HG03196 (cell line): Measurements from ENCODE around the gene SLC26A5.
"Not testable (repeated sequence)": the region's sequence is repeated elsewhere in the genome, so short reads cannot be mapped to it uniquely, and the experiment has no call there.

Experiments used
- ATAC-seq: cut with Tn5 transposase; IDR thresholded peaks from one replicate; pipeline ENCODE4 v1.9.1; 2021; ENCODE audit not compliant: unreplicated experiment

The SLC26A5 gene

GRCh38 chr7:103405789-103406613 lies 40.0 kb downstream of the SLC26A5 start:
- not testable (repeated sequence) for ATAC-seq

DNA sequence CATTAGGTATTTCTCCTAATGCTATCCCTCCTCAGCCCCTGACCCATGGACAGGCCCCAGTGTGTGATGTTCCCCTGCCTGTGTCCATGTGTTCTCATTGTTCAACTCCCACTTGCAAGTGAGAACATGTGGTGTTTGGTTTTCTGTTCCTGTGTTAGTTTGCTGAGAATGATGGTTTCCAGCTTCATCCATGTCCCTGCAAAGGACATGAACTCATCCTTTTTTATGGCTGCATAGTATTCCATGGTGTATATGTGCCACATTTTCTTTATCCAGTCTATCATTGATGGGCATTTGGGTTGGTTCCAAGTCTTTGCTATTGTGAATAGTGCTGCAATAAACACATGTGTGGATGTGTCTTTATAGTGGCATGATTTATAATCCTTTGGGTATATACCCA lies 46.3 kb downstream of the SLC26A5 start:
- ATAC-seq, result not testable (repeated sequence)

GRCh38 chr7:103398483-103399127 lies 47.4 kb downstream of the SLC26A5 start:
- ATAC-seq, result no peak

GRCh38 chr7:103396471-103396870 lies 49.5 kb downstream of the SLC26A5 start:
- no peak for ATAC-seq

GRCh38 chr7:103395071-103395470 lies 50.9 kb downstream of the SLC26A5 start:
- no peak for ATAC-seq

- ATAC-seq, result no peak
Measured at GRCh38 chr7:103394566-103394965, 51.4 kb downstream of the SLC26A5 start.

- ATAC-seq, result no peak
Measured at GRCh38 chr7:103391976-103392375, 54.0 kb downstream of the SLC26A5 start.

GRCh38 chr7:103391150-103391549 lies 54.9 kb downstream of the SLC26A5 start:
- ATAC-seq, result no peak

DNA sequence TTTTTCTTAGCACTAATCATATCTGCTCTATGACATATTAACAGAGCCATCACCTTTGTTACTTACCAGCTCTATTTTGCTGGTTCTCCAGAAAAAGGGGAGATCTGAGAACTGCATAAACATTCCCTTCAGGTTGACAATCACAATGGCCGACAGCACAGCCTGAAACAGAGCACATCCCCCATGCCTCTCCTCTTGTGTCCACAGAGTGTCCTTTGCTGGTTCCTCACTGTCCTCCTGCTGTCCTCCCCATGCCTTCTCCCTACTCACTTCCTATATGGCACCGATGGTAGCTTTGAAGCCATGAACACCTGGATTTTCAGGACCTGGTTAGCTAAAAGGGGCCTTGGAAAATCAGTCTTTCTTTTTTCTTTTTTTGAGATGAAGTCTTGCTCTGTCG lies 56.7 kb downstream of the SLC26A5 start:
- ATAC-seq, result no peak

DNA sequence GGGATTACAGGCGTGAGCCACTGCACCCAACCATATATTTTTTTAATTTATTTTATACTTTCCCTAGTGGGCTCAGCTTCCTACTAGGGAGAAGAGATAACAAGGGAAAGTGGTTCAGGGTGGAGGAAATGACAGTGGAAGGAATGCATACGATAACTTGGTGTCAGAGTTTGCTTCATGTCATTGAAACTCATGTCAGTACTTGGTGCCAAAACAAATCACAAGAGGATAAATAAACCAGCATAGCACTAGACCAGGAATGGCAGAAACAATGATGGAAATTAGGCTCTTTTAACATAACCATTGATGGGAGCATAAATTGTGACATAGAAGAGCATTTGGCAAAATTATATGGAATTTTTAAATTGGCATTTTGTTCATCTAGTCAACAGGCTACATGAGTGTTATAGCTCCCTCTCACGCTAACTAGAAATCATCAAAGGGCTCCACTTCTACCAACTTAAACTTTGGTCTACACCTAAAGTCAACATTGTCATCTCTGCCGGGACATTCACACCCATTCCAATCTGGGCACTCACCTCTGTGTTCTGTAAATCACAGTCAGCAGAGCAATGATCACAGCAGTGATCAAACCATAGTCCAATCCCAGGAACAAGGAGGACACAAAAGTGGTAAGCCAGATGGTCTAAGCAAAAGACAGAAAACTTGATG lies 57.4 kb downstream of the SLC26A5 start:
- no peak for ATAC-seq

GRCh38 chr7:103387242-103387641 lies 58.8 kb downstream of the SLC26A5 start:
- no peak for ATAC-seq

GRCh38 chr7:103382032-103382402 lies 64.0 kb downstream of the SLC26A5 start:
- no peak for ATAC-seq

DNA sequence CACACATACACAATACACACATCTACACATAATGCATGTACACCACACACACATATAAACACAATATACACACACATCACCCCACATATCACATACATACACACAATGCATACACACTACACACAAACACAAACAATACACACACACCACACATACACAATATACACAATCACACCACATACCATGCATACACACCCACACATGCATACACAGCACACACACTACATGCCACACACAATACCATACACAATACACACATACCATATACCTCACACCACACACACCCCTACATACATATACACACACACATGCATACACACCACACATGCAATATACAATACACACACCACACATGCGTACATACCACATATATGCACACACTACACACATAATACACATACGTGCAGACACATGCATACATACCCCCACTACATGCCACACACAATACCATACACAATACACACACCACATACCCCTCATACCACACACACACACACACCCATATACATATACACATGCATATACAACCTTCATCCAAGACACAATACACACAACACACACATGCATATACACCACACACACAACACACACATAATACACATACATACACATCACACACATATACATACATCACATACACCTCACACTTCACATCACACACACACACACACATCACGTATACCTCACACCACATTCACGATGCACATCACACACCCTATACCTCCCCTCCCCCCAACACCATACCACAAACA lies 64.6 kb downstream of the SLC26A5 start:
- ATAC-seq, result no peak

GRCh38 chr7:103380395-103381191 lies 65.4 kb downstream of the SLC26A5 start:
- ATAC-seq, result no peak

- ATAC-seq, result no peak
Measured at GRCh38 chr7:103379270-103379975, 66.6 kb downstream of the SLC26A5 start.

- no peak for ATAC-seq
Measured at GRCh38 chr7:103373866-103374643, 72.0 kb downstream of the SLC26A5 start.

- ATAC-seq, result no peak
Measured at GRCh38 chr7:103369432-103369831, 76.6 kb downstream of the SLC26A5 start.

DNA sequence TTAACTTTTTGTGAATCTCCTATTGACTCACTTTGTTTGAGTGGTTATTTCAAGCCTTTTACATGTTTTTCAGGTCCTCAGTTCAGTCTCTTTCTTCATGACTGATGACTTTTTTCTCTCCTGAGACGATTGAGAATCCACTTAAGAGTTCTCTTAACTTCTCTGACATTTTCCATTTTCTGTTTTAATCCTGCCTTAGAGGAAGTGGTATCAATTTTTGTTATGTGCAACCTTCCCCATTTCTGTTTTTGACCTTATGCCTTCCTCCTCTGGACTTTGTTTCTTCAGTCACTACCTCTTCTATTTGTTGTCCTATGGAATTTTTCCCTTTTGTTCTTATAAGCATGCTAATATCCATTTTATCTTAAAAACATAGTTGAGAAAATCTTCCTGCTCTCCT lies 96.2 kb downstream of the SLC26A5 start:
- no peak for ATAC-seq

GRCh38 chr7:103348959-103349358 lies 97.0 kb downstream of the SLC26A5 start:
- no peak for ATAC-seq
